Mucosa of rectum (tissue), 2 donors: Measurements from ENCODE around the gene KRTAP4-2.
"Not testable (repeated sequence)": the region's sequence is repeated elsewhere in the genome, so short reads cannot be mapped to it uniquely, and the experiment has no call there.

Experiments used
- H3K27ac ChIP-seq, 2 donors: one replicate each; pipeline ENCODE4 v1.7.0; 2013; ENCODE audit warnings: inconsistent platforms in 2 of 2, low read depth in 2 of 2, low read length in 2 of 2
- H3K27me3 ChIP-seq, 2 donors: one replicate each; pipeline ENCODE4 v1.7.0; 2013; ENCODE audit warnings: low read length in 2 of 2; ENCODE audit not compliant: control insufficient read depth in 2 of 2, insufficient read depth in 2 of 2
- H3K36me3 ChIP-seq, 2 donors: one replicate each; pipeline ENCODE4 v1.7.0; 2013; ENCODE audit warnings: low read length in 2 of 2; ENCODE audit not compliant: control insufficient read depth in 2 of 2, insufficient read depth in 2 of 2
- H3K4me1 ChIP-seq, 2 donors: one replicate each; pipeline ENCODE4 v1.7.0; 2013; ENCODE audit warnings: low read length in 2 of 2, mild to moderate bottlenecking in 1 of 2; ENCODE audit not compliant: control insufficient read depth in 2 of 2, insufficient read depth in 2 of 2
- H3K4me3 ChIP-seq, 2 donors: one replicate each; pipeline ENCODE4 v1.7.0; 2013; ENCODE audit warnings: low read length in 2 of 2
- H3K9ac ChIP-seq, 2 donors: one replicate each; pipeline ENCODE4 v1.7.0; 2013; ENCODE audit warnings: low read length in 2 of 2, low read depth in 1 of 2, mild to moderate bottlenecking in 1 of 2
- H3K9me3 ChIP-seq, 2 donors: one replicate each; pipeline ENCODE4 v1.7.0; 2013; ENCODE audit warnings: low read length in 2 of 2; ENCODE audit not compliant: control insufficient read depth in 2 of 2
- donor health status: healthy.
- donor health status: Normal muscosa, but diverticular disease.

The KRTAP4-2 gene

GRCh38 chr17:41177727-41178271, at the start of gene KRTAP4-2:
KRTAP4-2 (minus strand) TSS chr17:41178221; CDS start chr17:41178164, 57 bp downstream.
- Histone ChIP-seq H3K36me3 (no peaks in the 10 kb centered on the region), H3K4me1 (peaks cover 0 to 2% of the 10 kb centered on the region in 2 donors), H3K9me3 (no peaks in the 10 kb centered on the region), H3K4me3 (no peak within 1 kb of the TSS), H3K27me3 (peaks cover 0 to 6% of the 10 kb centered on the region in 2 donors), H3K27ac (no peak within 1 kb of the TSS), H3K9ac (no peak within 1 kb of the TSS)

DNA sequence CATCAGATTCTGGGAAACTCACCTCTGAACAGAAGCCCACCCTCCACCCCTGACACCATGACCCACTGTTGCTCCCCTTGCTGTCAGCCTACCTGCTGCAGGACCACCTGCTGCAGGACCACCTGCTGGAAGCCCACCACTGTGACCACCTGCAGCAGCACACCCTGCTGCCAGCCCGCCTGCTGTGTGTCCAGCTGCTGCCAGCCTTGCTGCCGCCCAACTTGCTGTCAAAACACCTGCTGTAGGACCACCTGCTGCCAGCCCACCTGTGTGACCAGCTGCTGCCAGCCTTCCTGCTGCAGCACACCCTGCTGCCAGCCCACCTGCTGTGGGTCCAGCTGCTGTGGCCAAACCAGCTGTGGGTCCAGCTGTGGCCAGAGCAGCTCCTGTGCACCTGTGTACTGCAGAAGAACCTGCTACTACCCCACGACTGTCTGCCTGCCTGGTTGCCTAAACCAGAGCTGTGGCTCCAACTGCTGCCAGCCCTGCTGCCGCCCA, 48.6 kb upstream of the KRTAP4-2 start, which contains the start of gene KRTAP9-2:
TSS of gene KRTAP9-2 (plus strand) at position 51 of the 498 bp plus-strand sequence. CDS start at position 58, 7 bp downstream.
- H3K4me3 ChIP-seq, H3K27me3 ChIP-seq, H3K9ac ChIP-seq, H3K36me3 ChIP-seq, H3K4me1 ChIP-seq, H3K27ac ChIP-seq, H3K9me3 ChIP-seq: not testable (repeated sequence)

- H3K27ac ChIP-seq, result no peak overlapping the region
- H3K9me3 ChIP-seq, result no peaks in the 10 kb centered on the region
- no peak overlapping the region for H3K9ac ChIP-seq
- H3K27me3 ChIP-seq, result peaks cover 0 to 4% of the 10 kb centered on the region in 2 donors
- H3K36me3 ChIP-seq, result no peaks in the 10 kb centered on the region
- no peak overlapping the region for H3K4me3 ChIP-seq
- H3K4me1 ChIP-seq, result no peaks in the 10 kb centered on the region
Observed at GRCh38 chr17:41226051-41226450, 48.0 kb upstream of the KRTAP4-2 start.

DNA sequence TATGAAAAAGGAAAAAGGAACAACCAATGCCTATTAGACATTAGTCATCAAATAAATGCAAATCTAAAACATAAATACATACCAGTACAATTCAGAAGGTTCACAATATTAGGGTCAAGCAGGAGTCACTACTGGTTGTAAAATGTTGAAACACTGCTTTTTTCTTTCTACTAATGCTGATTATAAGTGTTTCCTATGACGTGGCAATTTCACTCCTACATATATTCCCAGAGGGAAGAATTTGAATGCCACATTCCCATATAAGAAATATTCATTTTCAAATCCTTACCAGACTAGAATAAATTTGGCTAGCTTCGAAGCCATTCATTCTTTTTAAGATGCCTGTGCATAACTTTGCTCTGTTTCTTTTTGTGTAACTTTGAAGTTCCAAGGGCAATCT, 45.8 kb upstream of the KRTAP4-2 start:
- Histone ChIP-seq H3K4me1 (no peaks in the 10 kb centered on the region), H3K4me3 (no peak overlapping the region), H3K9ac (no peak overlapping the region), H3K36me3 (no peaks in the 10 kb centered on the region), H3K9me3 (no peaks in the 10 kb centered on the region), H3K27me3 (peaks cover 0 to 4% of the 10 kb centered on the region in 2 donors), H3K27ac (no peak overlapping the region)

GRCh38 chr17:41215681-41216080, 37.7 kb upstream of the KRTAP4-2 start:
- no peaks in the 10 kb centered on the region for H3K36me3 ChIP-seq
- H3K27me3 ChIP-seq, result no peaks in the 10 kb centered on the region
- H3K4me1 ChIP-seq, result peaks cover 0 to 2% of the 10 kb centered on the region in 2 donors

GRCh38 chr17:41212524-41213169, 34.6 kb upstream of the KRTAP4-2 start:
- Histone ChIP-seq H3K27ac (no peak overlapping the region), H3K27me3 (no peaks in the 10 kb centered on the region)

More at GRCh38 chr17:41215681-41216080, 37.7 kb upstream of the KRTAP4-2 start:
- H3K27ac ChIP-seq, result no peak overlapping the region
- H3K9ac ChIP-seq, result no peak overlapping the region
- H3K4me3 ChIP-seq, result no peak overlapping the region
- no peaks in the 10 kb centered on the region for H3K9me3 ChIP-seq

GRCh38 chr17:41211845-41212466, 33.9 kb upstream of the KRTAP4-2 start:
- no peaks in the 10 kb centered on the region for H3K27me3 ChIP-seq
- H3K4me3 ChIP-seq, result no peak overlapping the region
- no peaks in the 10 kb centered on the region for H3K9me3 ChIP-seq
- no peaks in the 10 kb centered on the region for H3K36me3 ChIP-seq
- peaks cover 0 to 2% of the 10 kb centered on the region in 2 donors for H3K4me1 ChIP-seq
- no peak overlapping the region for H3K27ac ChIP-seq
- H3K9ac ChIP-seq, result no peak overlapping the region

More at GRCh38 chr17:41212524-41213169, 34.6 kb upstream of the KRTAP4-2 start:
- H3K4me1 ChIP-seq, result peaks cover 0 to 2% of the 10 kb centered on the region in 2 donors
- no peak overlapping the region for H3K4me3 ChIP-seq
- H3K9me3 ChIP-seq, result no peaks in the 10 kb centered on the region
- no peaks in the 10 kb centered on the region for H3K36me3 ChIP-seq
- H3K9ac ChIP-seq, result no peak overlapping the region

DNA sequence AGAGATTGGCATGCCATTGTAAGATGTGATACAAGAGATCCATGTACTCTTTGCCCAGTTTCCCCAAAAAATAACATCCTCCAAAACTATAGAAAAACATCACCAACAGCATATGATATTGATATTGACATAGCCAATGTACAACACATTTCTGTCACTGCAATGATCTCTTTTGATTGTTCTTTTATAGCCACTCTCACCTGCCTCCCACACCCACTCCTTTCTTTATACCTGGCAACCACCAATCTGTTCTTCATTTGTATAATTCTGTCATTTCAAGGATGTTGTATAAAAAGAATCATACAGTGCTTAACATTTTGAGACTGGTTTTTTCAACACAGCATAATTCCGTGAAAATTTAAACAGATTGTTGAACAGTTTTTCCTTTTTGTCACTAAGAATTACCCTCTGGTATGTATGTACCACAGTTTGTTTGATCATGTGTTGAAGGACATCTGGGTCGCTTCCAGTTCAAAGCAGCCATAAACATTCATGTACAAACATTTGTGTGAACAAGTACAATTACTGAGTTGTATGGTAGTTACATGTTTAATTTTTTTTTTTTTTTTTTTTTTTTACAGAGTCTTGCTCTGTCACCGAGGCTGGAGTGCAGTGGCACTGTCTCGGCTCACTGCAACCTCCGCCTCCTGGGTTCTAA, 21.5 kb upstream of the KRTAP4-2 start:
- H3K27me3 ChIP-seq, result no peaks in the 10 kb centered on the region
- no peak overlapping the region for H3K9ac ChIP-seq
- H3K9me3 ChIP-seq, result no peaks in the 10 kb centered on the region
- no peak overlapping the region for H3K4me3 ChIP-seq
- H3K36me3 ChIP-seq, result no peaks in the 10 kb centered on the region
- no peaks in the 10 kb centered on the region for H3K4me1 ChIP-seq
- H3K27ac ChIP-seq, result no peak overlapping the region

GRCh38 chr17:41196068-41196467, 18.0 kb upstream of the KRTAP4-2 start:
- H3K36me3 ChIP-seq, result no peaks in the 10 kb centered on the region
- no peak overlapping the region for H3K4me3 ChIP-seq
- H3K27ac ChIP-seq, result no peak overlapping the region
- H3K4me1 ChIP-seq, result no peaks in the 10 kb centered on the region
- no peaks in the 10 kb centered on the region for H3K27me3 ChIP-seq
- no peaks in the 10 kb centered on the region for H3K9me3 ChIP-seq
- no peak overlapping the region for H3K9ac ChIP-seq

GRCh38 chr17:41190328-41190727, 12.3 kb upstream of the KRTAP4-2 start:
- Histone ChIP-seq H3K4me3 (no peak overlapping the region), H3K27me3 (peaks cover 0 to 2% of the 10 kb centered on the region in 2 donors), H3K9me3 (no peaks in the 10 kb centered on the region), H3K9ac (no peak overlapping the region), H3K4me1 (no peaks in the 10 kb centered on the region), H3K27ac (no peak overlapping the region), H3K36me3 (no peaks in the 10 kb centered on the region)
